GM18951 (cell line): ENCODE measurements around the gene MFSD11.
"Not testable (repeated sequence)": the region's sequence is repeated elsewhere in the genome, so short reads cannot be mapped to it uniquely, and the experiment has no call there.

Experiments
- POLR2A ChIP-seq: IDR thresholded peaks from 4 replicates; pipeline ENCODE4 v1.6.1; 2011; ENCODE audit warnings: mild to moderate bottlenecking; ENCODE audit not compliant: insufficient read length, insufficient read depth; ENCODE audit errors: extremely low read depth
- in situ Hi-C: fragments of 300-500 bp; cut with MboI; formaldehyde crosslinking; loops from one replicate; pipeline ENCODE4 v1.12.0; 2022; ENCODE audit warnings: low sequenced_read_pairs, mixed read lengths, inconsistent platforms; ENCODE audit not compliant: unreplicated experiment

Gene MFSD11

DNA sequence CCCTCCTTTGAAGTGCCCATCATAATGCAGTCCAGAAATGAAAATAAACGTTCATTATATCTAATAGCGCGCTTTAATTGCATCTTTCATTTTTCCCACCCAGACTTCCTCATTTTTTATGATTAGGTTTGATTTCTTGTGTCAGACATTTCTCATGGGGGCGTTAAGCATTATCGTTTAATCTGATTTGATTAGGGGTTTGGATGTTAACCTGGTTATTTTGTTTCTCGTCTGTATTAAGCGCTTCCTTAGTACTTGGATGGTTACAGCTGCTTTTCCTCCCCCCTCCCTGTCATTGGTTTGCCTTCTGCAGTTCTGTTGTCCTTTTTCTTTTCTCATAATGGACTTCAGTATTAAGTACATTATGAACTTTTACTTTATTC is 540 bp downstream of the MFSD11 start:
- in situ Hi-C loops: no loop called here

DNA sequence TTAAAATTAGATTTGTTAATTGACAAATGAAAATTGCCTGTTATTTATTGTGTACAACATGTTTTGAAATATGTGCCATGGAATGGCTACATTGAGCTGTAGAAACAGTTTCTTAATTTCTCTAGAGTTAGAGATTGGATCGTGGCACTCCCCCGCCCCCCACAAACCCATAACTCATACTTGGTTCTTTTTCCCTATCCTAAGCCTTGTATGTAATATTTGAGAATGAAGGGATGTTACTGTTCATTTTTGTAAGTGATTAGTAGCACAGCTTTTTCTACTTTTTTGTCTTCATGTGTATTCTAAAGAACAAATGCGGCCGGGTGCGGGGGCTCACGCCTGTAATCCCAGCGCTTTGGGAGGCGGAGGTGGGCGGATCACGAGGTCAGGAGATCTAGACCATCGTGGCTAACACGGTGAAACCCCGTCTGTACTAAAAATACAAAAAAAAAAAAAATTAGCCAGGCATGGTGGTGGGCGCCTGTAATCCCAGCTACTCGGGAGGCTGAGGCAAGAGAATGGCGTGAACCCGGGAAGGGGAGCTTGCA is 1.7 kb downstream of the MFSD11 start:
- in situ Hi-C loops: not testable (repeated sequence)

More for the DNA sequence above, 540 bp downstream of the MFSD11 start:
- no peak for TF ChIP-seq POLR2A

DNA sequence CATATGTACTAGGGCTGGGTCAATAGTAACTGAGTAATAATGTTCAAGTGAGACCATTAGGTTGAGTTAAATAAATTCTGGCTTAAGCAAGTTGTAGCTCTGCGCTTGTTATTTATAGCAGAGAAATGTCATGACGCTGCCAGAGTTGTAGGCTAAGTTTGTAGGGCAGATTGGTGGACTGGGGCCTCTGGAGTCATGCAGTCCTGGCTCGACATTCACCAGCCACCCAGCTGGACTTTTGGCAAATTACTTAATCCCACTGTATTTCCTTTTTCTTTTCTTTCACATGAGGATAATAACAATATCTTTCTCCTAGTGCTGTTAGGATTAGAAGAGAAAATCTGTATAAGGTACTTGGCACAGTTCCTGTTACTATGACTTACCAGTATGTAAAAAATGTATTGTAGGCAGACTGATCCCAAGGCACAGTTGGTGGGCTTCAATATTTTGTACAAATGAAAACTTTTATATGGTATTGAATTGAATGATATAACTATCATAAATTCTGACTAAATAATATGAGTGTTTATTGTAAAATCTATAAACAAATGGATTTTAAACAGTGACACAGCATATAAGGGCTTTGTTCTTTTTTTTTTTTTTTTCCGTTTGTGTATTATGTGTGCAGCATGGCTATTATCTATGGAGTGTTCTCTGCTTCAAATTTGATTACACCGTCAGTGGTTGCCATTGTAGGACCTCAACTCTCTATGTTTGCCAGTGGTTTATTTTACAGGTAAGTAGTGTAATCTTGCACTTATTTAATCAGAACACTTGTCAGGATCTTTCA is 2.6 kb downstream of the MFSD11 start:
- TF ChIP-seq POLR2A: no peak
- in situ Hi-C loops: no loop called here

DNA sequence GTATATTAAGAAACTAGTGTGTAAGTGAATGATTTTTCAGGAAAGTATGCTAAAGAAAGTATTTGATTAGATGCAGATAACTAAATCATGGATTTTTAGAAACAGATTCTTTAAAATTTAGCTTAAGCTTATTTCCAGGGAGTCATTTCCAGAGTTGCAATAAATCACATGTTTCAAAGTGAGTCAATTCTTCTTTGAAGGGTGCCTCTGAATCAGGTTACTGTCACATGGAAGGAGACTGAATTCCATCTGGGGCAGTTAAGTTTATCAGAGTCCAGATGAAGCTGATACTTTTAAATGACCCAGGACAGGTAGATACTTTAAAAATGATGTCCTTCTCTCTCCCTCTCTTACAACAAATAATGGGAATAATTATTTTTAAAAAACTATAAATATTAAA is 5.0 kb downstream of the MFSD11 start:
- in situ Hi-C loops: no loop called here

DNA sequence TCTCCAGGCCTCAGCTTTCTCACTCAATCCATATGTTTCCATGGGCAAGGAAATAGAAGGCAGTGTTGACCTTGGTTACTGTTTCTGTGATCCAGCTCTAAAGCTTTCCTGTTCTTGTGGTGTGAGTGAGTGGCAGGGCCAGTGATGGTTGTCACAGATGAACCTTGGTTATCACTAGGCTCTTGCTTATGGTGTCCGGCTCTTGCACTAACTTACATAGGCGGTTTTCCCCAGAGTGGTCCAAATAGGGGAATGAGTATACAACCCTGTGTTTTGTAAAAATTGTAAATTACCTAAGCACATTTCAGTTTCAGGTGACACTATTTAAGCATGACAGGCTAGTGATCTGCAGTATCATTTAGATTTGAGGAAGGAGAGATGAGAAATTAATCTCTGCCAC is 6.8 kb downstream of the MFSD11 start:
- no peak for TF ChIP-seq POLR2A
- in situ Hi-C loops: no loop called here

More for the DNA sequence above, 5.0 kb downstream of the MFSD11 start:
- TF ChIP-seq POLR2A: no peak

DNA sequence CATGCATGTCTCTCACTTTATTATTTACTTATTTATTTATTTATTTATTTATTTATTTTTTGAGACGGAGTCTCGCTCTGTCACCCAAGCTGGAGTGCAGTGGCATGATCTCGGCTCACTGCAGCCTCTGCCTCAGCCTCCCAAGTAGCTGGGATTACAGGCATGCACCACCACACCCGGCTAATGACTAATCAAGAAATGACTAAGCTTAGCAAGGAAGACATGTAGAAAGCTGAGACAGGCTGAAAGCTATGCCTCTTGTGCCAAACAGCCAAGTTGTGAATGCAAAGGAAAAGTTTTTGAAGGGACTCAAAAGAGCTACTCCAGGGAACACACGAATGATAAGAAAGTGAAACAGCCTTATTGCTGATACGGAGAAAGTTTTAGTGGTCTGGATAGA is 7.9 kb downstream of the MFSD11 start:
- in situ Hi-C loops: not testable (repeated sequence)

DNA sequence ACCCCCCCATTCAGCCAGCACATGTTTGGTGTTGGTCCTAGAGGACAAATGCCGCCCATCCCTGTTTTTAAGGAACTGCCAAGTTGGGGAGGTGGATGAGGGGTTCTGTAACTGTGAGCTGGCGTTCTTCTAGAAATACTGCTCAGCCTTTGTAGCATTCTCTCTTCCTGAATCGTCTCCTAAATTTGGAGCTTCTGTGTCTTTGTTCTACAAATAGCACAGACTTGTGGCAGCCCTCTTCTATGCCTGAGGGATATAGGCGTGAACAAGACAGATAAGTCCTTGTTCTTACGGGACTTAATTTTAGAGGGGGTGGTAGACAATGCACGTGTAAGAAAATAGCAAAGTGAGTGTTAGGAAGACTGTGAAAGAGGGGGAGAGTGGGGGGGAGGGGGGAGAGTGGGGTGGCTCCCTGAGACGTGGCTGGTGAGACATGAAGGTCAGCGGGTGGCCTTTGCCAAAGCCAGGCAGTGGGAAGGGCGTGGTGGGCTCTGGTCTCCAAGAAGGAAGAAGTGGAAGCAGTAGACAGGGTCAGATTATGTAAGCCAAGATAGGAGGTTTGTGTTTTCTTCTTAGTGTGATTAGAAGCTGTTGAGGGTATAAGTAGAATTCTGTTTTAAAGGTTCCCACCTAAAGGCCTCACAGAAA is 9.9 kb downstream of the MFSD11 start:
- in situ Hi-C loops: no loop called here
- TF ChIP-seq POLR2A: no peak

DNA sequence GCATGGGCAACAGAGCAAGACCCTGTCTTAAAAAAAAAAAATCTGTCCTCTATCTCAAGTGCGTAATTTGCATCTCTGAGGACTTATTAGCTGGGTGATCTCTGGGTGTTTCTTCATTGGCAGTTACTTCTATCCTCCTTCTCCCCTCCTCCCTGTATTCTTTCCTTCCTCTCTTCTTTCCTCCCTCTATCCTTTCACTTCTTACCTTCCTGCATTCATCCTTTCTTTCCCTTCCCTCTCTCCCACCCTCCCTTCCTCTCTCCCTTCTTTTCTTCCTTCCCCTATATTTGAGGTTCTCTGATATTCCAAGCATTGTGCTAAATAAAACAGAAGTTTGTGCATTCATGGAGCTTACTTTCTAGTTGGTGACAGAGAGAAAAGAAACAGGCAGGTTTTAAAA is 10.7 kb downstream of the MFSD11 start:
- in situ Hi-C loops: no loop called here
- TF ChIP-seq POLR2A: no peak

DNA sequence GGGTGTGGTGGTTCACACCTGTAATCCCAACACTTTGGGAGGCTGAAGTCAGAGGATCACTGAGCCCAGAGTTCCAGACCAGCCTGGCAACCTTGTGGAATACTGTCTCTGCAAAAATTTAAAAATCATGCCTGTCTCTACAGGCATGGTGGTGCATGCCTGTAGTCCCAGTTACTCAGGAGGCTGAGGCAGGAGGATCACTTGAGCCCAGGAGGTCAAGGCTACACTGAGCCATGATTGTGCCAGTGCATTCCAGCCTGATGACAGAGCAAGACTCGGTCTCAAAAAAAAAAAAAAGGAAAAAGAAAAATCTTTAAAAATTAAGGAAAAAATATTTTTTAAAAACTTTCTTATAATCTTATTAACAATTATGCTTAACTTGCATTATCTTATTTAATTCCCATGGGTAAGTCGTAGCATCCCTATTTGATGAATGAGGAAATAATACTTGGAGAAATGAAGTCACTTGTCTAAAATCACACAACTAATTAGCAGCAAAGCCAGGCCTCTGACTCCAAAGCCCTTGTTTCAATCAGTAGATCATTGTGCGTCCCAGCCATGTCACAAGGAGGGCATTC is 13.6 kb downstream of the MFSD11 start:
- in situ Hi-C loops: no loop called here
- no peak for TF ChIP-seq POLR2A

DNA sequence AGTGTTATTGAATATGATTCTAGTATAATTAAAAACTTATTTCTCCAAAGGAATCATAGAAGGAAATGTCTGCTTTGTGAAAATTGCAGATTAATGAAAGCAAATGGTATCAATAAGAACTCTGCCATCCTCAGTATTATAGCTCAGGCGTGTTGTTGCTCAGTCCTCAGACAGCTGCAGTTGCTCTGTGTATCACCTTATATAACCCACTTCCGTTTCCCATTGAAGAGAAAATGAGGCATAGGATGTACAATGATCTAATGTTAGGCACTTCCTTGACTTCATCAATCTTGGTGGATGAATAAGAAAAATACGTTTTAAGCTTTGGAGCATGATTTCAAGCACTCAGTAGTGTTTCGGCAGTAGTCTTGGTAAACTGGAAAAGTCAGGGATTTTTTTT is 14.1 kb downstream of the MFSD11 start:
- in situ Hi-C loops: no loop called here
- TF ChIP-seq POLR2A: no peak

DNA sequence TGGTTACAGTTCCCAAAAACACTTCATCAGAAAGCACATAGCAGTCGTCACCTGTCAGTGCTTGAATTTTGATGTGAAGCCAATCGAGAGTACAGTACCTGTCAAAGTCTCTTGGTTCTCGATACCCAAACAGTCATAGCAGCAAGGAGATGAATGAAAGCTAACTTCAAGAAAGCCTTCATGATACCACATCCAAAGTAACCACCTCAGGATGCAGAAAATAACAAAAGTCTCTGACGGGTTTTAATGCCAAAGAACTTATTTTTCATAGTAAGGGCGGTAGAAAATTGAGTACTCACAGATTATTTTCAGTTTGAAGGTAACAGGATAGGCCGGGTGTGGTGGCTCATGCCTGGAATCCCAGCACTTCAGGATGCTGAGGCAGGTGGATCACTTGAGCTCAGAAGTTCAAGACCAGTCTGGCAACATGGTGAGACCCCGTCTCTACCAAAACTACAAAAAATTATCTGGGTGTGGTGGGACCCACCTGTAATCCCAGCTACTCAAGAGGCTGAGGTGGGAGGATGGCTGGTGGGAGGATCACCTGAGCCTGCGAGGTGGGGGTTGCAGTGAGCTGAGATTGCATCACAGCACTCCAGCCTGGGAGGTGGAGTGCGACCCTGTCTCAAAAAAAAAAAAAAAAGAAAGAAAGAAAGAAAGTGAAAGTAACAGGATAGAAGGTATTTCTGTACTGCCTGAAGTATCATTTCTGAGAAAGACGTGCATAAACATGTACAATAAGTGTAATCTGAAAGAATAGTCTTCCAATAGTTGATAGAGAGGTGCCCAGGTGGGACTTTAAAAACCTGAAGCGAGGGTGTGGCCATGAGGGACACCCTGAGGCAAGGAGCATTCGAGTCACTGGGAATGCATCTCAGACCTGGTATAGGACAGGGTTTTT is 15.4 kb downstream of the MFSD11 start:
- no peak for TF ChIP-seq POLR2A
- in situ Hi-C loops: no loop called here

DNA sequence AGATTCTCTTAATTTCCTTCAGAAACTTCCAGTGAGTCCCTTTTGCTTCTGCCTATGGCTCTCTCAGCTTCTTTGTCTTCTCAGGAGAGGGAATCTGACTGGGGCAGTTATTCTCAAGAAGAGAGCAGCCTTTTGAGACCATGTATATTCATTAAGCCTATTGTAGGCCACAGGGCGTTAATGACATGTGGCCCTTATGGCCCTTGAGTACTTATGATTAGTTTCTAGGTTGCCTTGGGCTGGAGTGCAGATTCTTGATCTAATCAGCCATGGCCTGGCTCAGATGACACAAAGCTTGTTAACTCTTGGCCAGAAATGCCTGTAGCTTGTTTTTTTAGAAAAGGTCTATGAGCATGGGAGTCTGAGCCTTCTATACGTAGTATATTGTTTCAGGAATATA is 17.4 kb downstream of the MFSD11 start:
- in situ Hi-C loops: no loop called here
- no peak for TF ChIP-seq POLR2A

DNA sequence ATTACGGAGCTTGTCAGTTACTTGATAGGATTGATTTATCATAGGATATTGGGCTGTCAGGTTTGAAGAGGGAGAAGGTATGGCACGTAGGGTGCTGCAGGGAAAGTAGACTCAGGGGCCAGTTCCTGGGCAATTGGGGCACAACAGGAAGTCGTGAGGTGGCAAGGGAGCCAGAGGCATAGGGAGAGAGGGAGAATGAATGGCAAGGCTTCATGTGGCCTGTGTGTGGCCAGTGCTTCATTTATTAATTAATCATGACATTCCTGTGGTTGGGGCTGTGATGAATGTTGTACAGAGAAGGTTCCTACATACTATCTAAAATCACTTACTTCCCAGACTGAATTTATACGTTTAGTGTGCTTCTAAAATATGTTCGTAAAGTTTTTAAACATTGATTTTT is 19.3 kb downstream of the MFSD11 start:
- in situ Hi-C loops: no loop called here
- TF ChIP-seq POLR2A: no peak
